ENCODE results near the gene DNASE1L1. TPM values are rescaled to one million over a fixed set of nuclear protein-coding genes. Genes with fewer than 3 reads are reported as not detected.

DNASE1L1 gene
- total and polyA plus RNA-seq, 4 donors: 9.3 to 22.1 (median 16.7) TPM

- Histone ChIP-seq H3K27ac (ENCODE audit: low read depth in 1 of 2, low read length in 2 of 2) (peak within 1 kb of the TSS; percentile 37 to 50), H3K27me3 (ENCODE audit: control insufficient read depth in 4 of 4, insufficient read depth in 4 of 4, low read length in 3 of 4) (no peaks in the 10 kb centered on the region), H3K36me3 (ENCODE audit: control insufficient read depth in 4 of 4, insufficient read depth in 3 of 4, low read depth in 1 of 4, low read length in 3 of 4) (peaks cover 3 to 15% (median 6%) of the 10 kb centered on the region in 4 donors), H3K4me3 (ENCODE audit: low read depth in 1 of 3, low read length in 3 of 3) (peak within 1 kb of the TSS; percentile 50 to 75 (median 75)), H3K4me1 (ENCODE audit: control insufficient read depth in 4 of 4, insufficient read depth in 4 of 4, low read length in 3 of 4) (peaks cover 10 to 18% (median 14%) of the 10 kb centered on the region in 4 donors), H3K9me3 (ENCODE audit: control insufficient read depth in 4 of 4, low read length in 3 of 4) (no peaks in the 10 kb centered on the region), H3K9ac (ENCODE audit: low read depth in 1 of 2, low read length in 2 of 2) (no peak within 1 kb of the TSS)
- peak; percentile 66 for DNase-seq (ENCODE audit: low spot score)
- TF ChIP-seq HNF4G (IDR thresholded peaks at IDR 0.05) (no peak), CTCF (IDR thresholded peaks at IDR 0.05; ENCODE audit: low read depth, low read length, missing input control) (no peak), HNF4A (conservative IDR thresholded peaks at IDR 0.05) (no peak), RAD21 (IDR thresholded peaks at IDR 0.05) (no peak), FOXA2 (IDR thresholded peaks at IDR 0.05) (no peak), JUND (IDR thresholded peaks at IDR 0.05) (no peak)
- 1% methylated on average over 87 of the region's 93 CpGs for WGBS
Observed at GRCh38 chrX:154436983-154437752, 28.1 kb upstream of the DNASE1L1 start, which contains the start of gene GDI1. TSS of gene GDI1 (plus strand) at chrX:154437154. CDS start at chrX:154437255, 101 bp downstream.

GRCh38 chrX:154436374-154436982 lies 27.4 kb upstream of the DNASE1L1 start:
- no peak overlapping the region for H3K9ac ChIP-seq (ENCODE audit: low read depth in 1 of 2, low read length in 2 of 2)
- TF ChIP-seq EGR1 (IDR thresholded peaks at IDR 0.05; ENCODE audit: low read depth in 2 of 2) (no peak), SP1 (IDR thresholded peaks at IDR 0.05) (no peak), HNF4A (conservative IDR thresholded peaks at IDR 0.05) (no peak), REST (IDR thresholded peaks at IDR 0.05) (no peak)
- peaks cover 3 to 10% (median 5%) of the 10 kb centered on the region in 4 donors for H3K36me3 ChIP-seq (ENCODE audit: control insufficient read depth in 4 of 4, insufficient read depth in 3 of 4, low read depth in 1 of 4, low read length in 3 of 4)
- no peaks in the 10 kb centered on the region for H3K27me3 ChIP-seq (ENCODE audit: control insufficient read depth in 4 of 4, insufficient read depth in 4 of 4, low read length in 3 of 4)
- WGBS: 17% methylated on average over 52 of the region's 78 CpGs
- peak overlapping the region in 2 of 3 donors; percentile 26 to 75 for H3K4me3 ChIP-seq (ENCODE audit: low read depth in 1 of 3, low read length in 3 of 3)
- no peaks in the 10 kb centered on the region for H3K9me3 ChIP-seq (ENCODE audit: control insufficient read depth in 4 of 4, low read length in 3 of 4)
- H3K4me1 ChIP-seq (ENCODE audit: control insufficient read depth in 4 of 4, insufficient read depth in 4 of 4, low read length in 3 of 4): peaks cover 10 to 18% (median 14%) of the 10 kb centered on the region in 4 donors
- no peak for DNase-seq (ENCODE audit: low spot score)
- H3K27ac ChIP-seq (ENCODE audit: low read depth in 1 of 2, low read length in 2 of 2): peak overlapping the region; percentile 37 to 50

DNA sequence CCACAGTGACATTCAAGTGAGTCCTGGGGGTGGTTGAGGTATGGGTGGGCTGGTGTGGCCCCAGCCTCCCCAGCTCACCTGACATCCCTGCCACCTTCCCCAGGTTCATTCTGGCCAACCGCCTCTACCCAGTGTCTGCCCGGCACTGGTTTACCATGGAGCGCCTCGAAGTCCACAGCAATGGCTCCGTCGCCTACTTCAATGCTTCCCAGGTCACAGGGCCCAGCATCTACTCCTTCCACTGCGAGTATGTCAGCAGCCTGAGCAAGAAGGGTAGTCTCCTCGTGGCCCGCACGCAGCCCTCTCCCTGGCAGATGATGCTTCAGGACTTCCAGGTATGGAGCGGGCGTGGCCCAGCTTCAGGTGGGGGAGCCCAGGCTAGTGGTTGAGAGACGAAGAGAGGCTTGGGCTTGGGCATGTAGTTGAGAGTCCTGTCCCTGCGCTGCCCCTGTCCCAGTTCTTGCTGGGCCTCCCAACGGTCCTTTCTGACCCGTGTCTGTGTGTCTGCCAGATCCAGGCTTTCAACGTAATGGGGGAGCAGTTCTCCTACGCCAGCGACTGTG lies 26.2 kb upstream of the DNASE1L1 start:
- peaks cover 3 to 10% (median 5%) of the 10 kb centered on the region in 4 donors for H3K36me3 ChIP-seq (ENCODE audit: control insufficient read depth in 4 of 4, insufficient read depth in 3 of 4, low read depth in 1 of 4, low read length in 3 of 4)
- no peak for DNase-seq (ENCODE audit: low spot score)
- WGBS: 96% methylated on average over 19 of the region's 19 CpGs

More for the DNA sequence above, 26.2 kb upstream of the DNASE1L1 start:
- TF ChIP-seq GABPA (IDR thresholded peaks at IDR 0.05 in 1 of 2, conservative IDR thresholded peaks at IDR 0.05 in 1 of 2) (no peak), JUND (IDR thresholded peaks at IDR 0.05) (no peak), SP1 (IDR thresholded peaks at IDR 0.05) (no peak), RXRA (IDR thresholded peaks at IDR 0.05) (no peak), ZBTB33 (IDR thresholded peaks at IDR 0.05) (no peak), FOXA1 (IDR thresholded peaks at IDR 0.05) (no peak)
- H3K27me3 ChIP-seq (ENCODE audit: control insufficient read depth in 4 of 4, insufficient read depth in 4 of 4, low read length in 3 of 4): no peaks in the 10 kb centered on the region
- H3K4me1 ChIP-seq (ENCODE audit: control insufficient read depth in 4 of 4, insufficient read depth in 4 of 4, low read length in 3 of 4): peaks cover 10 to 20% (median 14%) of the 10 kb centered on the region in 4 donors
- H3K27ac ChIP-seq (ENCODE audit: low read depth in 1 of 2, low read length in 2 of 2): no peak overlapping the region
- no peak overlapping the region for H3K9ac ChIP-seq (ENCODE audit: low read depth in 1 of 2, low read length in 2 of 2)
- no peak overlapping the region for H3K4me3 ChIP-seq (ENCODE audit: low read depth in 1 of 3, low read length in 3 of 3)
- no peaks in the 10 kb centered on the region for H3K9me3 ChIP-seq (ENCODE audit: control insufficient read depth in 4 of 4, low read length in 3 of 4)
